HFF-Myc (cell line): ENCODE data around the gene CYP39A1.
A peak's percentile ranks its signal among the peaks of the same experiment; 100 is the strongest.

ENCODE experiments used
- DNase-seq: peaks from one replicate; pipeline ENCODE4 v3.0.0-alpha.2; 2011; ENCODE audit warnings: low read depth; ENCODE audit errors: extremely low read depth
- H3K4me3 ChIP-seq: replicated peaks from 2 replicates; pipeline ENCODE4 v1.5.1; 2011; ENCODE audit warnings: low read depth, mild to moderate bottlenecking, control low read depth, low read length
- CTCF ChIP-seq: IDR thresholded peaks from 2 replicates; pipeline ENCODE4 v1.5.1; 2012; ENCODE audit warnings: mild to moderate bottlenecking, low read depth, low read length, control low read depth; ENCODE audit errors: missing control alignments

CYP39A1 gene

DNA sequence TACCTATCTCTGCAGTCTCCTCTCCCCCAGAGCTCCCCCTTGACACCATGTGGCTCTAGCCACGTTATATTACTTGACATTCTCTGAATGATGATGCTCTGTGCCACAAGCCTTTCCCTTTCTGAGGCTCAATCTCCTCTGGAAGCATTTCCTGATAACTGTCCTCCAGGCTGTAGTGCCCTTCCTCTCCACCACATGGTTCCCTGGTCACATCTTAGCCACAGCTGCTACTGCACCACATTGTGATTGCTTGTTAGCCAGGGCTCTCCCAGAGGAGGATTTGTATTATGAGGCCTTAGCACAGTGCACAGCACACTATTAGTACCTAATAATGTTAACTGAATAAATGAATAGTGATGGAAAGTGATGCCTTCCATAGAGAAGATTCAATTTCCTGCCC is 97.5 kb downstream of the CYP39A1 start:
- H3K4me3 ChIP-seq, result no peak overlapping the region
- TF ChIP-seq CTCF, result no peak
- no peak for DNase-seq

DNA sequence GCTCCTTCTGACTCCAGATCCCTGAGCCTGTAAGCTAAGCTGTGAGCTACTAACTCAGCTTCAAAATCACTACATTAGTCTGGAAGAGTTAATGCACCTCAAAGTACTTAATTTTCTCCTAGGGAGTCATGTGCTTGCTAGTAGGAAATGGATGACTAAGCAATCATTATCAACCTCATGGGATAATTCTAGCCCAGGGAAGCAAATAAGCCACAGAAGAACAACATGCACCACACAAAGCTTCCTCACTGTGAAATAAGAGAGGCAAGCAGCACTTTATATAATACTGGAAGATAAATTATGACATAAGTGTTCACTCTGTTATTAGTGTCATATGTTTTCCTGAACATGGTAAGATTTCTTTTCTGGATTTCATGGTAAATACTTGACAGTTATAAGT is 103.5 kb downstream of the CYP39A1 start:
- no peak for TF ChIP-seq CTCF
- H3K4me3 ChIP-seq, result no peak overlapping the region
- DNase-seq, result no peak

GRCh38 chr6:46541556-46541955 is 111.1 kb downstream of the CYP39A1 start:
- H3K4me3 ChIP-seq, result no peak overlapping the region
- no peak for DNase-seq
- no peak for TF ChIP-seq CTCF

- no peak for TF ChIP-seq CTCF
- DNase-seq, result no peak
- no peak overlapping the region for H3K4me3 ChIP-seq
These were observed 112.8 kb downstream of the CYP39A1 start for GRCh38 chr6:46539866-46540265.

DNA sequence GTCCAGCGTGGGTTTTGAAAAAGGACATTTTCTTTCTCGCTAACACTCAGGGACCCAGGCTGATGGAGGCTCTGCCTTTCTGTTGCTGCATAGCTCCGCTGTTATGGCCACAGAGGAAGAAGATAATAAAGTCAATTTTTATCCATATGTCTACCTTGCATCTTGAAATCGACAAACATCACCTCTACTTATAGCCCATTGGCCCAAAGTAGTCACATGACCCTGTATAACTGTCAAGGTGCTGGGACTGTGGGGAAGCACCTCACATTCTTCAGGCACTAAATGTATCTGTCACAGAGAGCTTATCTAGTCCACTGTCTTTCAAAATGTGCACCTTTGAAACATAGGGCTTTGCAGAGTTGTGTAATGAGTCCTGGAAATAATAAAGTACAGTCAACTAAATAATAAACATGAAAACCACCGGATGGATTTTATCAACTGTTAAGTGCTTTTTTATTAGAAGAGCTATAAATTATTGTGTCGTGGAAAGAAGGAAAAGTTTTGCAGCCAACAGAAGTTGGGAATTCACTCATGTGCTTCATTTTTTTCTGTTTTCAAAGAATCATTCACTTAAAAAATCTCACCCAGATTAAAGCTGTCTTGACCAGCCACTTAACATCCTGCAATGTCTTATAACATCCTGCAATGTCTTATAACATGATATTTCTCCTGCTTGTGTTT is 113.7 kb downstream of the CYP39A1 start:
- no peak overlapping the region for H3K4me3 ChIP-seq
- TF ChIP-seq CTCF, result no peak
- DNase-seq, result peak; percentile 42

DNA sequence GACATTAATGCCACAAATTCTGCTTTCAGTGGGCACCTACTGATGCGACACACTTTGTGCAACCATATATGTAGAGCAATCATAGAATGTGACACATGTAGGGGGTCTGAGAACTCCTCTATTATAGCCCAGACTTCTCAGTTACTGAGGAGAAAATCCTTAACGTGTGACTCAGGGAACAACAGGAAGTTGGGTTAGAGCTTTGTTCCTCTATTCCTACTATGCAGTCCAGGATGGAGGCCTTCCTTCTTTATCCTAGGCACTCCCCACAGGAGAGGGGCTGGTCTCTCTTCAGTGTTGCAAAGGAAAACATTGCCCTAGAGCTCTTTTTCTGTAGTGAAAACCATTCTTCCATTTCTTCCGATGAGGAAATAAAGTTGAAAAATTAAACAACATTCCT is 121.7 kb downstream of the CYP39A1 start:
- DNase-seq, result no peak
- H3K4me3 ChIP-seq, result no peak overlapping the region
- no peak for TF ChIP-seq CTCF
